Stimulated activated CD4-positive, alpha-beta T cell treated with anti-CD3 and anti-CD28 coated beads, Interleukin-1b, Interleukin-23, amount 100 ng/mL, for 1 hour (primary cell): ENCODE data around the gene AXIN1.
"Not testable (repeated sequence)": the region's sequence is repeated elsewhere in the genome, so short reads cannot be mapped to it uniquely, and the experiment has no call there.

Experiments used
- DNase-seq, 2 donors: peaks; one replicate each; pipeline ENCODE4 v3.0.0-alpha.2; 2020; ENCODE audit warnings: low read depth in 2 of 2

Gene AXIN1

GRCh38 chr16:334164-334832 is 18.2 kb downstream of the AXIN1 start:
- DNase-seq, result not testable (repeated sequence)

GRCh38 chr16:333406-334094 is 19.0 kb downstream of the AXIN1 start:
- no peak for DNase-seq

GRCh38 chr16:331181-331814 is 21.2 kb downstream of the AXIN1 start:
- DNase-seq, result not testable (repeated sequence)

- DNase-seq, result no peak
These were observed 21.8 kb downstream of the AXIN1 start for GRCh38 chr16:330741-331140.

GRCh38 chr16:325375-326145 is 27.0 kb downstream of the AXIN1 start:
- DNase-seq, result no peak

GRCh38 chr16:324451-325334 is 27.8 kb downstream of the AXIN1 start:
- no peak for DNase-seq

- no peak for DNase-seq
These were observed 28.4 kb downstream of the AXIN1 start for GRCh38 chr16:324201-324450.

- DNase-seq, result no peak
These were observed 29.9 kb downstream of the AXIN1 start for GRCh38 chr16:322476-323143.

- DNase-seq, result no peak
These were observed 31.0 kb downstream of the AXIN1 start for GRCh38 chr16:321532-321931.

- no peak for DNase-seq
These were observed 32.3 kb downstream of the AXIN1 start for GRCh38 chr16:320206-320605.

GRCh38 chr16:318628-319027 is 33.9 kb downstream of the AXIN1 start:
- DNase-seq, result no peak

GRCh38 chr16:317583-317982 is 34.9 kb downstream of the AXIN1 start:
- no peak for DNase-seq

- DNase-seq, result no peak
These were observed 35.6 kb downstream of the AXIN1 start for GRCh38 chr16:316741-317464.

- no peak for DNase-seq
These were observed 37.7 kb downstream of the AXIN1 start for GRCh38 chr16:314795-315299.

- no peak for DNase-seq
These were observed 38.2 kb downstream of the AXIN1 start for GRCh38 chr16:314351-314750.

GRCh38 chr16:311725-312124 is 40.8 kb downstream of the AXIN1 start:
- no peak for DNase-seq

GRCh38 chr16:309476-309875 is 43.0 kb downstream of the AXIN1 start:
- DNase-seq, result no peak

GRCh38 chr16:307691-308312 is 44.7 kb downstream of the AXIN1 start:
- DNase-seq, result no peak

GRCh38 chr16:306911-307370 is 45.6 kb downstream of the AXIN1 start:
- no peak for DNase-seq
